Colonic mucosa (tissue), 4 donors: Measurements from ENCODE around the gene STARD10. TPM values are rescaled to one million over a fixed set of nuclear protein-coding genes. Genes with fewer than 3 reads are reported as not detected.

Source experiments
- DNase-seq: peaks from one replicate; pipeline ENCODE4 v3.0.0-alpha.2; 2020
- H3K27ac ChIP-seq: fragments of 200-600 bp; one replicate; pipeline ENCODE4 v1.8.0; 2021
- H3K27me3 ChIP-seq: fragments of 200-600 bp; one replicate; pipeline ENCODE4 v1.8.0; 2021
- H3K36me3 ChIP-seq: fragments of 200-600 bp; one replicate; pipeline ENCODE4 v1.8.0; 2021
- H3K4me1 ChIP-seq: fragments of 200-600 bp; one replicate; pipeline ENCODE4 v1.8.0; 2021; ENCODE audit warnings: mild to moderate bottlenecking
- H3K4me3 ChIP-seq: fragments of 200-600 bp; one replicate; pipeline ENCODE4 v1.8.0; 2021
- H3K9ac ChIP-seq, 2 donors: one replicate each; pipeline ENCODE4 v1.7.0; 2013; ENCODE audit warnings: control low read depth in 2 of 2, low read depth in 2 of 2, low read length in 2 of 2
- H3K9me3 ChIP-seq: fragments of 200-600 bp; one replicate; pipeline ENCODE4 v1.8.0; 2021
- intact Hi-C: fragments of 100-400 bp; cut with DNase I; formaldehyde crosslinking; loops from one replicate; pipeline ENCODE4 v1.14.1; 2022
- total RNA-seq, 2 donors: library from RNA; stranded (reverse); fragmentation: NEBNext Ultra II Directional in 1 of 2; extraction: Animal tissue kit (Norgen Biotek cat#: 25700) in 1 of 2; gene quantifications; one replicate each; pipeline ENCODE4 v1.2.1, GENCODE V29; 2021
- TF ChIP-seq, protein P1 (sequence below): fragments of 200-600 bp; IDR thresholded peaks from one replicate; pipeline ENCODE4 v1.8.0; 2022; ENCODE audit warnings: antibody characterized with exemption, mild to moderate bottlenecking
- donor health status: healthy.
- donor health status: DM: no; HTN: no; CAD: no.
- donor health status: DM: no; HTN: no; CAD: no.

Gene STARD10
- total RNA-seq, 2 donors from 2014 or later: 519 to 905 TPM

DNA sequence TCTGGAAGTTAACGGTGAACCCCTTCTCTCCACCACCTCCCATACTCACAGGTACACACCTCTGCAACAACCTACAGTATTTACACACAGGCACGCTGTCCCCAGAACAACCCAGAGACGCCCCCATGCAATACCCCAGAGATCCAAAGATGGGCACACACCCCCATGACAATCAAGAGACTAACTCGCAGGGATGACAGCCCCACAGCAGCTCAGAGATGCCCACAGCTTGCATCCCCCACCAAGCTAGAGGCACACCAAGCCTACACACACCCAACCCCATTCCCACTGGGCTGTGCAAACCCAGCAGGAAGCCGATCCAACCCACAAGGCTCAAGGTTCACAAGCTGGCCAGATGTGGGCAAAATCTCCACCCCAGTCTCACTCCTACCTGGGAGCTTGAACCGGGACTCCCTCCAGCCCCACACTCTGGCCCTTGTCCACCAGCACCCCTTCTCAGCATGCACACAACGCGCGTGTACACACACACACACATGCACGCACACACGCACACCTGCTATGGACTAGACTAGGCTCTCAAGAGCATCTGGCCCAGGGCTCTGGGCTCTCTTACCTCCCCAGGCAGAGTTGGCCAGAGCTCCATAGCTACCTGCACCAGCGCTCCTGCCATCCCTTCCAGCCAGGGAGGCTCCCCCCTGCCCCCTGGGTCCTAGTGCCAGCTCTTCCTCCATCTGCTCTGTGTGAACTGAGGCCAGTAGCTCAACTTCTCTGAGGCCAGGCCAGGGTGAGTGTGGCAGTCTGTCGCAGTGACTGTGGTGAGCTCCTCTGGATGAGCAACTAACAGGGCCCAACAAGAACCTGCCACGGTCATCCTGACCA lies 11.5 kb downstream of the STARD10 start:
- H3K4me1 ChIP-seq: peaks cover 29% of the 10 kb centered on the region
- DNase-seq: peak; percentile 86
- intact Hi-C loops: no loop called here
- no peaks in the 10 kb centered on the region for H3K36me3 ChIP-seq
- H3K27ac ChIP-seq: peak overlapping the region; percentile 90
- TF ChIP-seq, protein P1, sequence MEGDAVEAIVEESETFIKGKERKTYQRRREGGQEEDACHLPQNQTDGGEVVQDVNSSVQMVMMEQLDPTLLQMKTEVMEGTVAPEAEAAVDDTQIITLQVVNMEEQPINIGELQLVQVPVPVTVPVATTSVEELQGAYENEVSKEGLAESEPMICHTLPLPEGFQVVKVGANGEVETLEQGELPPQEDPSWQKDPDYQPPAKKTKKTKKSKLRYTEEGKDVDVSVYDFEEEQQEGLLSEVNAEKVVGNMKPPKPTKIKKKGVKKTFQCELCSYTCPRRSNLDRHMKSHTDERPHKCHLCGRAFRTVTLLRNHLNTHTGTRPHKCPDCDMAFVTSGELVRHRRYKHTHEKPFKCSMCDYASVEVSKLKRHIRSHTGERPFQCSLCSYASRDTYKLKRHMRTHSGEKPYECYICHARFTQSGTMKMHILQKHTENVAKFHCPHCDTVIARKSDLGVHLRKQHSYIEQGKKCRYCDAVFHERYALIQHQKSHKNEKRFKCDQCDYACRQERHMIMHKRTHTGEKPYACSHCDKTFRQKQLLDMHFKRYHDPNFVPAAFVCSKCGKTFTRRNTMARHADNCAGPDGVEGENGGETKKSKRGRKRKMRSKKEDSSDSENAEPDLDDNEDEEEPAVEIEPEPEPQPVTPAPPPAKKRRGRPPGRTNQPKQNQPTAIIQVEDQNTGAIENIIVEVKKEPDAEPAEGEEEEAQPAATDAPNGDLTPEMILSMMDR: no peak
- peak overlapping the region; percentile 55 for H3K4me3 ChIP-seq
- H3K9me3 ChIP-seq: no peaks in the 10 kb centered on the region
- no peaks in the 10 kb centered on the region for H3K27me3 ChIP-seq
- peak overlapping the region; percentile 19 to 70 for H3K9ac ChIP-seq

DNA sequence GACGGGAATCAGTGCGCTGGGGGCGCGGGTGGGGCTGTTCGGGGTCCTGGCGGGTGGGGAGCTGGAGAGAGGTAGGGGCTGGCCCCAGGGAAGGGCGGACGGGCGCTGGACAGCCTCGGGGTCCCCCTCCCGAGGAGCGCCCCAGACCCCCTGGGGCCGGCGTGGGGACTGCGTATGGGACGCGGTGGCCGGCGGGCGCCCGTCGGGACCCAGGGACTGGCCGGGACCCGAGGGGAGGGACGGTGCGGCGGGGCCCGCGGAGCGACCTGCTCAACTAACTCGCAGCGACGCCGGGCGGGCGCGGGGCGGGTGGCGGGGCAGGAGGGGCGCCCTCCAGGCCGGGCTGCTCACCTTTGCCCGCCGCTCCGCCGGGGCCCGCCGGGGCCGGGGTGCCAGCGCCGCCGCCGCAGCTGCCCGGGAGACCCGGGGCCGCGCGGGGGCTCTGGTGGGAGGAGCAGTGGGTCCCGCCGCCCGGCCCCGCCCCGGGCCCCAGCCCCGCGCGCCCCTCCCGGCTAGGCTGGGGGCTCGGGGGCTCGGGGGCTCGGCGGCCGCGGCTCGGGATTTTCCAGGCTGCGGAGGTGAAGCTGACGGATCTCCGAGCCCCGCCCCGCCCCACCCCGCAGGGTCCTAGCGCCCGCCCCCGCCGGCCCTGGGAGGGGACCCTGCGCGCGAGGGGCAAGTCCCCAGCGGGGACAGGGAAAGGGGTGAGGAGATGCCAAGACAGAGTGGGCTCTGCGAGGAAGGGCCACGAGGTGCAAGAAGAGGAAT lies 12.3 kb downstream of the STARD10 start:
- H3K9me3 ChIP-seq: no peaks in the 10 kb centered on the region
- peak overlapping the region; percentile 55 for H3K4me3 ChIP-seq
- TF ChIP-seq, protein P1: no peak
- peak overlapping the region; percentile 79 to 90 for H3K9ac ChIP-seq
- no peaks in the 10 kb centered on the region for H3K27me3 ChIP-seq
- H3K36me3 ChIP-seq: no peaks in the 10 kb centered on the region
- intact Hi-C loops: no loop called here
- H3K4me1 ChIP-seq: peaks cover 36% of the 10 kb centered on the region
- H3K27ac ChIP-seq: peak overlapping the region; percentile 90
- peak; percentile 74 for DNase-seq

DNA sequence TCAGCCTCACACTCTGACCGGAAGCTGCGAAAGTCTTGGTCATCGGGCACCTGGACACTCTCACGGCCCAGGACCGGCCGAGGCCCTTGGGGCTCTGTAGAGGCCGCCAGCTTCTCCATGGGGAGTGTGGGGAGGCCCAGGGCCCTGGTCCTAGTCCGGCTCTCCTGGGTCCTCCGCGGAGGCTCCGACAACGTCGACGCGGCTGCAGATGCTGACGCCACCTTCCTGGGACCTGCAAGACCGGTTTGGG lies 12.9 kb downstream of the STARD10 start:
- peak; percentile 58 for DNase-seq
- TF ChIP-seq, protein P1: no peak
- H3K9ac ChIP-seq: peak overlapping the region; percentile 79 to 90
- no peaks in the 10 kb centered on the region for H3K9me3 ChIP-seq
- H3K27ac ChIP-seq: peak overlapping the region; percentile 67
- no peaks in the 10 kb centered on the region for H3K36me3 ChIP-seq
- H3K4me1 ChIP-seq: peaks cover 38% of the 10 kb centered on the region
- intact Hi-C loops: no loop called here
- H3K4me3 ChIP-seq: peak overlapping the region; percentile 55
- no peaks in the 10 kb centered on the region for H3K27me3 ChIP-seq

DNA sequence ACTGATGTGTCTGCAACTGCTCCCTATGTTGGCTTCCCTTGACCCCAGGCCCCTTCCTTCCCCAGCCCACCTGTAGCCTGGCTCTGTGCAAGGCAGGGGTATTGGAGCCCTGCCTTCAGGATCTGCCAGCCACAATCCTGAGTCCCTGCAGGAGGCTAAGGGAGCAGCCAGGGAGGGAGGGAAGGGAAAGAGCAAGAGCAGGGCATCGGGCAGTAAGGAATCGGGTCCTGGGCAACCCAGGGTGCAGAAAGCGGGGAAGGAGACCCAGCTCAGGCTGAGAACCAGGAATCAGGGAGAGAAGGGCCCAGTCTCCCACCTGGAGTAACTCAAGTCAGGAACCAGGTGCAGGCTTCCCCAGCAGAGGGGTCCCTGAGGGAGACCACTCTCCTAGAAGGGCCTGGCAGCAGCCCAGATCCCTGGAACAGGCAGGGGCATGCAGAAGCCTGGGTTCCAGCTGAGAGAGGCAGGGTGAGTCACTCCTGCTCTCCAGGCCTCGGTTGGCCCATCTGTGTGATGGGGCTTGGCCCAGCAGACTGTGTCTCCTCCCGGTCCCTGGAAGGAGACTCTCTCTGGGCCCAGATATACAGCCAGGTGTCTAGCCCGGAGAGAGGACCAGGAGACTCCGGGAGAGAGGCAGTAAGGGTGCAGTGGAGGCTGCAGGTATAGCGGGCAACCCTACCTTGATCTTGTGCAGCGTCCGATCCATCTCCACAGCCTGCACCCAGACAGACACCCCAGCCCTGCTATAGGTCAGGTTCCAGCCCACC lies 13.4 kb downstream of the STARD10 start:
- intact Hi-C loops: no loop called here
- TF ChIP-seq, protein P1: no peak
- Histone ChIP-seq H3K27ac (peak overlapping the region; percentile 67), H3K4me1 (peaks cover 36% of the 10 kb centered on the region), H3K9ac (peak overlapping the region; percentile 79 to 90), H3K4me3 (peak overlapping the region; percentile 55), H3K27me3 (no peaks in the 10 kb centered on the region), H3K9me3 (no peaks in the 10 kb centered on the region), H3K36me3 (no peaks in the 10 kb centered on the region)
- DNase-seq: no peak

DNA sequence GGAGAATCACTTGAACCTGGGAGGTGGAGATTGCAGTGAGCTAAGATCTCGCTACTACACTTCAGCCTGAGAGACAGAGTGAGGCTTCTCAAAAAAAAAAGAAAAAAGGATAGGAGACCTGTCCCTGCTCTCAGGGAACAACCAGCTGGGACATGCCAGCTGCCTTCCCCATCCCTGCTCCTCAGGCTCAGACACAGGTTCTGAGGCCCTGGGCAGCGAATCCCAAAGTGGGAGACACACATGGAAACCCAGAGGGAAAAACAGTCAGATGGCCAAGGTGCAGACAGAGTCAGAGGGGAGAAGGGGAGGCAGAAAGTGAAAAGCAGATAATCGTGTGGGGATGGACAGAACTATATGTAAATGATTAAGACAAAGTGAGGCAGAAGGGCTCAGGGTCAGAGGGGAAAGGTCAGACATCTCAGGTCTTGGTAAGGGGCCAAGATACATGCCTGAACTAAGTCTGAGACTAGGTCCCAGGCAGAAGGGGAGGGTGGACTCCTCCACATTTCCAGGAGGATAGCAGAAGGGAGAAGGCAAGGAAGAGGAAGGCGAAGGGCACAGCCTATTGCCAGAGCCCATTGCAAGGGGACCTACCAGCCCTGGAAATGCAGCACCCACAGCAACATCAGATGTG lies 14.2 kb downstream of the STARD10 start:
- H3K27ac ChIP-seq: peak overlapping the region; percentile 67
- intact Hi-C loops: no loop called here
- peak; percentile 46 for DNase-seq
- no peaks in the 10 kb centered on the region for H3K36me3 ChIP-seq
- no peaks in the 10 kb centered on the region for H3K27me3 ChIP-seq
- H3K9me3 ChIP-seq: no peaks in the 10 kb centered on the region
- peak overlapping the region; percentile 55 for H3K4me3 ChIP-seq
- TF ChIP-seq, protein P1: no peak
- peaks cover 39% of the 10 kb centered on the region for H3K4me1 ChIP-seq
- H3K9ac ChIP-seq: peak overlapping the region; percentile 79 to 90
